Vagina (tissue), 2 donors: Measurements from ENCODE around the gene INO80E.

ENCODE experiments used
- POLR2A ChIP-seq, 2 donors: fragments of 450-650 bp; IDR thresholded peaks; one replicate each; pipeline ENCODE4 v1.6.1; 2017; ENCODE audit warnings: antibody characterized with exemption in 2 of 2, mild to moderate bottlenecking in 2 of 2, moderate library complexity in 2 of 2
- TF ChIP-seq, protein P1 (sequence below), 3 experiments: fragments of 450-650 bp in 2 of 3; fragments of 200-600 bp in 1 of 3; sonication (generic) in 1 of 3; IDR thresholded peaks; one replicate each; pipeline ENCODE4 v1.5.1; 2017 to 2019; ENCODE audit warnings: antibody characterized with exemption in 3 of 3, mild to moderate bottlenecking in 2 of 3, moderate library complexity in 2 of 3

DNA sequence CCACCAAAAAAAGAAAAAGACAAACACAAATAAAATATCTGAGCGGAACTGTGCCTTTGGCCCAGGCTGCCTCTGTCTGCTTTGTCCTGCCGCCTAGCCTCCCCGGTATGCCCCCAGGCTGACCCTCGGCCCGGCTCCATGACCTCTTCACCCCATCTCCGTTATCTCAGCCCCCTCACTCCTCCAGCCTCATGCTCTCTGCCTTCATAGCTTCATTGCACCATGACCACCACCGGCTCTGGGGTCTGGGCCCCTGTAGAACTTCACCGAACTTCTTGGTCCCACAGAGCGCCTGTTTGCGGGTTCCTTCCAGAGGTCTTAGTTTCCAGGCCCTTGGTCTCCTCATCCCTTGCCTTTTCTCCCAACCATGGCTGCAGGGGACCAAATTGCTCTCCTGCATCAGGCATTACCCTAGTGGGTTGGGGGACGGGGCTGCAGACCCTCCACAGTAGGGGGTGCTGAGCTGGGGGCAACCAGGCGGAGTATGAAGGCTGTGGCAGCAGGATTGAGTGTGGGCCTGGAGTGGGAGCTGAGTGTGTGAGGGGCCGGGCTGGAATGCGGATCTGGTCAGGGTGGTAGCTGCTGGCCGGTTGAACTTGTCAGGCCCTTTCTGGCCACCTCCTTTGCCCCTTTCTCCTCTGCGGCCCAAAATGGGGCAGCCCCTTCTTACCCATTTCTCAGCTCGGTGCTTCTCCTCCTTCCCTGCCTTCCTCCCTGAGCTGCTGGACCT is 7.5 kb upstream of the INO80E start:
- TF ChIP-seq, protein P1, sequence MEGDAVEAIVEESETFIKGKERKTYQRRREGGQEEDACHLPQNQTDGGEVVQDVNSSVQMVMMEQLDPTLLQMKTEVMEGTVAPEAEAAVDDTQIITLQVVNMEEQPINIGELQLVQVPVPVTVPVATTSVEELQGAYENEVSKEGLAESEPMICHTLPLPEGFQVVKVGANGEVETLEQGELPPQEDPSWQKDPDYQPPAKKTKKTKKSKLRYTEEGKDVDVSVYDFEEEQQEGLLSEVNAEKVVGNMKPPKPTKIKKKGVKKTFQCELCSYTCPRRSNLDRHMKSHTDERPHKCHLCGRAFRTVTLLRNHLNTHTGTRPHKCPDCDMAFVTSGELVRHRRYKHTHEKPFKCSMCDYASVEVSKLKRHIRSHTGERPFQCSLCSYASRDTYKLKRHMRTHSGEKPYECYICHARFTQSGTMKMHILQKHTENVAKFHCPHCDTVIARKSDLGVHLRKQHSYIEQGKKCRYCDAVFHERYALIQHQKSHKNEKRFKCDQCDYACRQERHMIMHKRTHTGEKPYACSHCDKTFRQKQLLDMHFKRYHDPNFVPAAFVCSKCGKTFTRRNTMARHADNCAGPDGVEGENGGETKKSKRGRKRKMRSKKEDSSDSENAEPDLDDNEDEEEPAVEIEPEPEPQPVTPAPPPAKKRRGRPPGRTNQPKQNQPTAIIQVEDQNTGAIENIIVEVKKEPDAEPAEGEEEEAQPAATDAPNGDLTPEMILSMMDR (IDR thresholded peaks at IDR 0.05): no peak
- TF ChIP-seq POLR2A (IDR thresholded peaks at IDR 0.05): no peak
